ENCODE results near the gene MLST8. TPM values are rescaled to one million over a fixed set of nuclear protein-coding genes. Genes with fewer than 3 reads are reported as not detected.

Gene MLST8
- polyA plus RNA-seq, 1 donor (not counting 4 experiments of a cell fraction or from before 2014, with no cell fraction given) = 35.7 TPM

DNA sequence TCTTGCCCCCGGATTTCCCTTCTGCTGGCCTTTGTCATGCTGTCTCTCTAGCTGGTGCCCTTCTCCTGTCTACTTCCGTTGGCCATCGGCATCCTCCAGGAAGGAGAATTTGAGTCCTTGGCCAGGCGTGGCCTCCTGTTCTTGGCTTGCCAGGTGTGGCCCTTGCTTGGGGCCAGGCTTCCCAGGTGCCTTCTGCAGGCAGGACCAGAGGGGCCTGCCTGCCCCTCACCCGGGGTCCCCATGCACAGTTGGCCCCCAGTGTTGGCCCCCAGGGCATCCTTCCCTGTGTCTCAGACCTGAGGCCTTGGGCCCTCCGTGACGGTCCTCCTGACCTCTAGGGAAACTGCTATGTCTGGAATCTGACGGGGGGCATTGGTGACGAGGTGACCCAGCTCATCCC is 2.6 kb downstream of the MLST8 start:
- Histone ChIP-seq H3K4me2 (ENCODE audit: control insufficient read depth, extremely low read depth, insufficient read depth, low read depth, low read length) (no peak overlapping the region), H3K9me3 (ENCODE audit: control insufficient read depth, low read depth, low read length) (no peaks in the 10 kb centered on the region), H3K4me1 (ENCODE audit: control insufficient read depth, extremely low read depth, insufficient read depth, low read length) (peaks cover 17% of the 10 kb centered on the region), H3K9me1 (ENCODE audit: control insufficient read depth, extremely low read depth, insufficient read depth, low read length) (no peaks in the 10 kb centered on the region), H3K79me2 (ENCODE audit: control insufficient read depth, insufficient read depth, low read length) (peaks cover 10% of the 10 kb centered on the region), H2AFZ (ENCODE audit: control insufficient read depth, low read length) (no peak overlapping the region), H4K20me1 (ENCODE audit: control insufficient read depth, extremely low read depth, insufficient read depth, low read length) (no peaks in the 10 kb centered on the region), H3K4me3 (ENCODE audit: control insufficient read depth in 2 of 3, extremely low read depth in 1 of 3, insufficient read depth in 2 of 3, low read depth in 1 of 3, low read length in 3 of 3) (no peak overlapping the region), H3K27me3 (ENCODE audit: control insufficient read depth, extremely low read depth, insufficient read depth, low read length) (no peaks in the 10 kb centered on the region), H3K36me3 (ENCODE audit: control insufficient read depth in 2 of 2, extremely low read depth in 1 of 2, insufficient read depth in 2 of 2, low read length in 2 of 2) (peaks cover 12 to 24% of the 10 kb centered on the region in 2 experiments), H3K9ac (ENCODE audit: control insufficient read depth, extremely low read depth, insufficient read depth, low read length) (no peak overlapping the region), H3K27ac (ENCODE audit: control insufficient read depth, insufficient read depth, low read length) (no peak overlapping the region)
- dilution Hi-C loops (cut with MboI; ENCODE audit: extremely low pct_ligation_motif_present, low sequenced_read_pairs) = no loop called here
- FAIRE-seq (no peak), DNase-seq (ENCODE audit: low read depth, low spot score) (no peak)
- TF ChIP-seq, protein P1, sequence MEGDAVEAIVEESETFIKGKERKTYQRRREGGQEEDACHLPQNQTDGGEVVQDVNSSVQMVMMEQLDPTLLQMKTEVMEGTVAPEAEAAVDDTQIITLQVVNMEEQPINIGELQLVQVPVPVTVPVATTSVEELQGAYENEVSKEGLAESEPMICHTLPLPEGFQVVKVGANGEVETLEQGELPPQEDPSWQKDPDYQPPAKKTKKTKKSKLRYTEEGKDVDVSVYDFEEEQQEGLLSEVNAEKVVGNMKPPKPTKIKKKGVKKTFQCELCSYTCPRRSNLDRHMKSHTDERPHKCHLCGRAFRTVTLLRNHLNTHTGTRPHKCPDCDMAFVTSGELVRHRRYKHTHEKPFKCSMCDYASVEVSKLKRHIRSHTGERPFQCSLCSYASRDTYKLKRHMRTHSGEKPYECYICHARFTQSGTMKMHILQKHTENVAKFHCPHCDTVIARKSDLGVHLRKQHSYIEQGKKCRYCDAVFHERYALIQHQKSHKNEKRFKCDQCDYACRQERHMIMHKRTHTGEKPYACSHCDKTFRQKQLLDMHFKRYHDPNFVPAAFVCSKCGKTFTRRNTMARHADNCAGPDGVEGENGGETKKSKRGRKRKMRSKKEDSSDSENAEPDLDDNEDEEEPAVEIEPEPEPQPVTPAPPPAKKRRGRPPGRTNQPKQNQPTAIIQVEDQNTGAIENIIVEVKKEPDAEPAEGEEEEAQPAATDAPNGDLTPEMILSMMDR (optimal IDR thresholded peaks at IDR 0.05 in 1 of 3, IDR thresholded peaks at IDR 0.05 in 1 of 3, conservative IDR thresholded peaks at IDR 0.05 in 1 of 3; ENCODE audit: extremely low read depth in 1 of 3, insufficient read depth in 2 of 3, low read length in 3 of 3) = no peak
- TF ChIP-seq EZH2 (IDR thresholded peaks at IDR 0.05; ENCODE audit: low read length) = no peak

DNA sequence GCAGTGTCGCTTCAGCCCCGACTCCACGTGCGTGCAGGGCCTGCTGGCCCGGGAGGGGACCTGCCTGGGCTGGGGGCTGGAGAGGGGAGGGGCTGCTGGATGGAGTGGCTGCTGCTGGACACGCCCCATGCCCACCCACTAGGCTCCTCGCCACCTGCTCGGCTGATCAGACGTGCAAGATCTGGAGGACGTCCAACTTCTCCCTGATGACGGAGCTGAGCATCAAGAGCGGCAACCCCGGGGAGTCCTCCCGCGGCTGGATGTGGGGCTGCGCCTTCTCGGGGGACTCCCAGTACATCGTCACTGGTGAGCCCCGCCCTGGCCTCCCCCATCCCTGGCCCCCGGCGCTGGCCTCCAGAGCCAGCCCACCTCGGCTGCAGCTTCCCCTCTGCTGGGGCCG is 3.1 kb downstream of the MLST8 start:
- dilution Hi-C loops (cut with MboI; ENCODE audit: extremely low pct_ligation_motif_present, low sequenced_read_pairs) = no loop called here
- Histone ChIP-seq H3K9me1 (ENCODE audit: control insufficient read depth, extremely low read depth, insufficient read depth, low read length) (no peaks in the 10 kb centered on the region), H3K27me3 (ENCODE audit: control insufficient read depth, extremely low read depth, insufficient read depth, low read length) (no peaks in the 10 kb centered on the region), H3K79me2 (ENCODE audit: control insufficient read depth, insufficient read depth, low read length) (peaks cover 14% of the 10 kb centered on the region), H3K4me2 (ENCODE audit: control insufficient read depth, extremely low read depth, insufficient read depth, low read depth, low read length) (no peak overlapping the region), H3K36me3 (ENCODE audit: control insufficient read depth in 2 of 2, extremely low read depth in 1 of 2, insufficient read depth in 2 of 2, low read length in 2 of 2) (peaks cover 12 to 26% of the 10 kb centered on the region in 2 experiments), H3K4me3 (ENCODE audit: control insufficient read depth in 2 of 3, extremely low read depth in 1 of 3, insufficient read depth in 2 of 3, low read depth in 1 of 3, low read length in 3 of 3) (no peak overlapping the region), H3K9ac (ENCODE audit: control insufficient read depth, extremely low read depth, insufficient read depth, low read length) (no peak overlapping the region), H3K27ac (ENCODE audit: control insufficient read depth, insufficient read depth, low read length) (no peak overlapping the region), H2AFZ (ENCODE audit: control insufficient read depth, low read length) (no peak overlapping the region), H4K20me1 (ENCODE audit: control insufficient read depth, extremely low read depth, insufficient read depth, low read length) (no peaks in the 10 kb centered on the region), H3K4me1 (ENCODE audit: control insufficient read depth, extremely low read depth, insufficient read depth, low read length) (peaks cover 21% of the 10 kb centered on the region), H3K9me3 (ENCODE audit: control insufficient read depth, low read depth, low read length) (no peaks in the 10 kb centered on the region)
- no peak for TF ChIP-seq EZH2 (IDR thresholded peaks at IDR 0.05; ENCODE audit: low read length)
- TF ChIP-seq, protein P1 (optimal IDR thresholded peaks at IDR 0.05 in 1 of 3, IDR thresholded peaks at IDR 0.05 in 1 of 3, conservative IDR thresholded peaks at IDR 0.05 in 1 of 3; ENCODE audit: extremely low read depth in 1 of 3, insufficient read depth in 2 of 3, low read length in 3 of 3) = no peak
- no peak for FAIRE-seq
- DNase-seq (ENCODE audit: low read depth, low spot score) = no peak

All from keratinocyte (primary cell).